GM21717 (cell line): ENCODE results near the gene PCDHB3.
"Not testable (repeated sequence)": the region's sequence is repeated elsewhere in the genome, so short reads cannot be mapped to it uniquely, and the experiment has no call there.

Experiments used
- ATAC-seq: cut with Tn5 transposase; IDR thresholded peaks from one replicate; pipeline ENCODE4 v1.9.1; 2021; ENCODE audit warnings: mild to moderate bottlenecking, moderate library complexity; ENCODE audit not compliant: unreplicated experiment

PCDHB3 gene

DNA sequence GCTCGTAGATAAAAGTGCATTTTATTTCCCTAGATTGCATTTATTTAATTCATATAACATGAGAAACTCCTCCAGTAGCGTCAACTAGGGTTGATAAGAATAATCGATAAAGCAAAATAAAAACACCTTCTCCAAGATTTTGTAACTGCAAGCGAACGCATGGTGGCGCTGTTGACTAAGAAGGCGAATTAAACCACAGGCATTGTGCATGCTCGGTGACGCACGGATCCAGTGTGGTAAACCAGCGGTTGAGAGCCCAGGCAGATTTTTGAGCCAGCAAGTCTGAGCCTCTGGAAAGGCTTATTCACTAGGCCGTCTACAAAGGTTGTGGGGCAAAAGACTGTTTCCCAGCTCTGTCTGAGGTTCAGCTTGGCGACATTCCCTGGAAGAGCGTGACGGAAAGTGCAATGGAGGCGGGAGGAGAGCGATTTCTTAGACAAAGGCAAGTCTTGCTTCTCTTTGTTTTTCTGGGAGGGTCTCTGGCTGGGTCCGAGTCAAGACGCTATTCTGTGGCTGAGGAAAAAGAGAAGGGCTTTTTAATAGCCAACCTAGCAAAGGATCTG is at the start of gene PCDHB3:
PCDHB3 (plus strand) TSS at position 231 of the 563 bp plus-strand sequence; CDS start at position 408, 177 bp downstream.
- ATAC-seq: no peak

DNA sequence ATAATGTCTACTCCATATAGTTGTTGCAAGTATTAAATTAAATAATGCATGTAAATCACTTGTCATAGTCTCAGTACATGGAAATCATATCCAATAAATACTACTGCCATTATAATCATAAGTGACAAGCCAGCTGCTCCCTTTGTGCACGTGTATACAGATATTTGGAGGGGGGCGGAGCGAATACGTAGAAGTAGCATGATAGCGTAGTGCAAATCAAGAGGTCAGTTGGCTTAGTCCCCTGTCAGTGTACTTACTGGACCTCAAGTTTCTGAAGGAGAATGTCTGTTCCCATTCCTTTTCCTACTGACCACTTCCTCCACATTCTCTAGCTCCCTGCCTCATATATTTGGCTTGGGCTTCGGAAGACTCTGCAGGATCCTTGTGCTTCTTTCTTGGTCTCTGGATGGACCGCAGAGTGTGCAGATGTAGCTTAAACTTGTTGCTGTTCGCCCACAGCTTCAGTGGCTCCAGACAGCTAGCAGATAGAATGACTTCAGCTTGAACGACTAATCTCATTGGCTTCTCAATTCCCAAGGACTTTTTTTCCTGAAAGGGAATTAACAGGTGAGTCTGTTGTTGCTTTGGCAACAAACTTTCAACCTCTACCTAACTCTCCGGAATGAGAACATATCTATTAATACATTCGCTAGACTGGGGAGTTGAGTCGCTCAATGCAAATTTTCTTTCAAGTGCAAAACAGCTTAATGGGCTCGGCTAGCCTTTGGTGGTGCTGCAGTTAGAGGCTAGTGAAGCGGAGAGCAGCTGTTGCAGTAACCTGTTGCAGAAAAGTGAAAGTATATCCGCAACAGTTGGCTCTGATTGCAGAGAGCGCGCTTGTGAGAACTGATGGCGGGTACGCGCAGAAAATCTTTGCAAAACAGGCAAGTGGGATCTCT is 49.4 kb upstream of the PCDHB3 start, which contains the start of gene PCDHB1:
PCDHB1 (plus strand) TSS at position 753 of the 899 bp plus-strand sequence; CDS start at position 850, 97 bp downstream.
- ATAC-seq: no peak

DNA sequence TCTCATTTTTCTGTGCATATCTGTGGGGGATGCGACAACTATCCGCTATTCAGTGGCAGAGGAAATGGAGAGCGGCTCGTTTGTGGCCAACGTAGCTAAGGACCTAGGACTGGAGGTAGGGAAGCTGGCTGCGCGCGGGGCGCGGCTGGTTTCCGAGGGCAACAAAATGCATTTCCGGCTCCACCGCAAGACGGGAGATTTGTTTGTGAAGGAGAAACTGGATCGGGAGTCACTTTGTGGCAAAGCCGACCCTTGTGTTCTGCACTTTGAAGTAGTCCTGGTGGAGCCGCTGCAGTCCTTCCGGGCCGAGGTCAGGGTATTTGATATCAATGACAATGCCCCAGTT is 48.8 kb upstream of the PCDHB3 start:
- ATAC-seq: no peak

DNA sequence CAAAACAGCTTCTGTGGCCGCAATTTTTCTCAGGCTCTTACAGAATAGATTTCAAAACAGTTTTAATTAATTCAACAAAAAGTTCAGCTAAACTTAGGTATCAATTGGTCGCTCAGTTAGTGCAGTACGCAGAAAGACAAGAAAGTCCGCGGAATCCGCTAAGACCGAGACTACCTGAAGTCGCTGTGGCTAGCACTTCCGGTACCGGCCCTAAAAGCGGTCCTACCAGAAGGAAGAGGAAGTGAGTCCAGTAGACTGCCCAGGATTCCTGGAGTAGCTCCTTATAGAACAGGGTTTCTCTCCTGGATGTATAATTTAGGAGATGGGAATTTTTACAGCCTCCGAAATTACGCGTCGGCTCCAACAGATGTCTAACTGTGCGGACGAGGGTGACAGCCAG is 22.4 kb upstream of the PCDHB3 start:
- ATAC-seq: no peak

DNA sequence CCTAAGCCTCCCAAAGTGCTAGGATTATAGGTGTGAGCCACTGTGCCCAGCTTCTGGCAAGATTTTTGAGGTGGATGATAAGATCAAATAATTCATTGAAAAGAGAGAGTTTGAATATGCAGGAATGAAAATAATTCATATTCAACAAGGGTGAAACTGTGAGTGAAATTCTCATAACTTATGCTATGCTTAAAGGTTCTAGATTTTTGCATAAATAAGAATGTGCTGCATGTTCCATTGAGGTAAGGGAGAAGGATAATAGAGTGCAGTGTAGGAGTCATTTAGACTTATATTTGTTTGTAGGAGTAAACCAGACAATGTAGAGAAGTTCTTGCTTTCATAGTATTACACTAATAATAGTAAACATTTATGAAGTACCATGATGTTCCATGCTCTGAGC is 18.0 kb upstream of the PCDHB3 start:
- no peak for ATAC-seq

DNA sequence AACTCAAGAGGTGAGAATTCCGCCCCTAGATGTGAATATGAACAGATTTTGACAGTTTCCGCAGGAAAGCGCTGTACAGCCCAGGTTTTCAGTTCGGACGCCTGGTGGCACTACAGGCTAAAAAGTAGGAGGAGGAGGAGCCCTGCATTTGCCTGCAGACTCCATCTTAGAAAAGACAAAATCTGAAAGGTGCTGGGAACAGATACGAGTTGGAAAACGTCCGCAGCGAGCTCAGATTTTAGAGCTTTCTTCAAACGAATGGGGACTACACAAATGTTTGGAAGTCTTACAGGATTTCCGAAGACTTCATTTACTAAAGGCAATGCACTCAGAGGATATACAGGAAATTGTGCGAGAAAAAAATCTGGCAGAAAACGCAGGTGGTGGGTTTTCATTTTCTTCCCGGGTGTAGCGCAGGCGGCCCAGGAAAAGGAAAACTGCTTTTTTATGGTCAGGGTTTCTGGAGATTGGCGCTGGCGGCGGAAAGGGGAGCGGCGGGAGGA is 15.7 kb upstream of the PCDHB3 start:
- no peak for ATAC-seq

DNA sequence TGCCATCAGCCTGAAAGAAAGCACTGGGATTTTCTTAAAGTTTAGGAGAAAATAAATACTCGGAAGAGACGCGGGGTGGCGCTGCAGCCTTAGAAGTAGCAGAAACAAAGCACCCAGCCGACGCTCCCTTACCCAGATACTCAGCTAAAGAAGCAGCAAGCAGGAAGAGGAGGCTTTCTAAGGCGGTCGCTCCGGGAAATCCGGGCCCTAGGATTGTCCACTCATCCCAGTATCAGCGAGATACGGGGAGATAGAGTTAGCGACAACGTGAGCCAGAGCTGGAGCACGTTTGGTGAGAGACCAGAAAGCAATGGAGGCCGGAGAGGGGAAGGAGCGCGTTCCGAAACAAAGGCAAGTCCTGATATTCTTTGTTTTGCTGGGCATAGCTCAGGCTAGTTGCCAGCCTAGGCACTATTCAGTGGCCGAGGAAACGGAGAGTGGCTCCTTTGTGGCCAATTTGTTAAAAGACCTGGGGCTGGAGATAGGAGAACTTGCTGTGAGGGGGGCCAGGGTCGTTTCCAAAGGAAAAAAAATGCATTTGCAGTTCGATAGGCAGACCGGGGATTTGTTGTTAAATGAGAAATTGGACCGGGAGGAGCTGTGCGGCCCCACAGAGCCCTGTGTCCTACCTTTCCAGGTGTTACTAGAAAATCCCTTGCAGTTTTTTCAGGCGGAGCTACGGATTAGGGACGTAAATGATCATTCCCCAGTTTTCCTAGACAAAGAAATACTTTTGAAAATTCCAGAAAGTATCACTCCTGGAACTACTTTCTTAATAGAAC is 5.6 kb upstream of the PCDHB3 start, which contains the start of gene PCDHB2:
PCDHB2 (plus strand) TSS at position 135 of the 782 bp plus-strand sequence; CDS start at position 311, 176 bp downstream.
- ATAC-seq: no peak

DNA sequence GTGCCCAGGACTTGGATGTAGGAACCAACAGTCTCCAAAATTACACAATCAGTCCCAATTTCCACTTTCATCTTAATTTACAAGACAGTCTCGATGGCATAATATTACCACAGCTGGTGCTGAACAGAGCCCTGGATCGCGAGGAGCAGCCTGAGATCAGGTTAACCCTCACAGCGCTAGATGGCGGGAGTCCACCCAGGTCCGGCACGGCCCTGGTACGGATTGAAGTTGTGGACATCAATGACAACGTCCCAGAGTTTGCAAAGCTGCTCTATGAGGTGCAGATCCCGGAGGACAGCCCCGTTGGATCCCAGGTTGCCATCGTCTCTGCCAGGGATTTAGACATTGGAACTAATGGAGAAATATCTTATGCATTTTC is 5.0 kb upstream of the PCDHB3 start:
- no peak for ATAC-seq

DNA sequence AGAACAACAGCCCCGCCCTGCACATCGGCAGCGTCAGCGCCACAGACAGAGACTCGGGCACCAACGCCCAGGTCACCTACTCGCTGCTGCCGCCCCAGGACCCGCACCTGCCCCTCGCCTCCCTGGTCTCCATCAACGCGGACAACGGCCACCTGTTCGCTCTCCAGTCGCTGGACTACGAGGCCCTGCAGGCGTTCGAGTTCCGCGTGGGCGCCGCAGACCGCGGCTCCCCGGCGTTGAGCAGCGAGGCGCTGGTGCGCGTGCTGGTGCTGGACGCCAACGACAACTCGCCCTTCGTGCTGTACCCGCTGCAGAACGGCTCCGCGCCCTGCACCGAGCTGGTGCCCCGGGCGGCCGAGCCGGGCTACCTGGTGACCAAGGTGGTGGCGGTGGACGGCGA is 4.1 kb upstream of the PCDHB3 start:
- ATAC-seq: not testable (repeated sequence)

DNA sequence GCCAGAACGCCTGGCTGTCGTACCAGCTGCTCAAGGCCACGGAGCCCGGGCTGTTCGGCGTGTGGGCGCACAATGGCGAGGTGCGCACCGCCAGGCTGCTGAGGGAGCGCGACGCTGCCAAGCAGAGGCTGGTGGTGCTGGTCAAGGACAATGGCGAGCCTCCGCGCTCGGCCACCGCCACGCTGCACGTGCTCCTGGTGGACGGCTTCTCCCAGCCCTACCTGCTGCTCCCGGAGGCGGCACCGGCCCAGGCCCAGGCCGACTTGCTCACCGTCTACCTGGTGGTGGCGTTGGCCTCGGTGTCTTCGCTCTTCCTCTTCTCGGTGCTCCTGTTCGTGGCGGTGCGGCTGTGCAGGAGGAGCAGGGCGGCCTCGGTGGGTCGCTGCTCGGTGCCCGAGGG is 3.7 kb upstream of the PCDHB3 start:
- ATAC-seq: not testable (repeated sequence)

DNA sequence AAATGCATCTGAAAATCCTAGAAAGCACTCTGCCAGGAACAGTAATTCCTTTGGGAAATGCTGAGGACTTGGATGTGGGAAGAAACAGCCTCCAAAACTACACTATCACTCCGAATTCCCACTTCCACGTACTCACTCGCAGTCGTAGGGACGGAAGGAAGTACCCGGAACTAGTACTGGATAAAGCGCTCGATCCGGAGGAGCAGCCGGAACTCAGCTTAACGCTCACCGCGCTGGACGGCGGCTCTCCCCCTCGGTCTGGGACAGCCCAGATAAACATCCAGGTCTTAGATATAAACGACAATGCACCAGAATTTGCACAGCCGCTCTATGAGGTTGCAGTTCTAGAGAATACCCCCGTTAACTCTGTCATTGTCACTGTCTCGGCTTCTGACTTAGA is 786 bp downstream of the PCDHB3 start:
- ATAC-seq: no peak

DNA sequence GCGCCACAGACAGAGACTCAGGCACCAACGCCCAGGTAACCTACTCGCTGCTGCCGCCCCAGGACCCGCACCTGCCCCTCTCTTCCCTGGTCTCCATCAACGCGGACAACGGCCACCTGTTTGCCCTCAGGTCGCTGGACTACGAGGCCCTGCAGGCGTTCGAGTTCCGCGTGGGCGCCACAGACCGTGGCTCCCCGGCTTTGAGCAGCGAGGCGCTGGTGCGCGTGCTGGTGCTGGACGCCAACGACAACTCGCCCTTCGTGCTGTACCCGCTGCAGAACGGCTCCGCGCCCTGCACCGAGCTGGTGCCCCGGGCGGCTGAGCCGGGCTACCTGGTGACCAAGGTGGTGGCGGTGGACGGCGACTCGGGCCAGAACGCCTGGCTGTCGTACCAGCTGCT is 1.8 kb downstream of the PCDHB3 start:
- ATAC-seq: not testable (repeated sequence)

DNA sequence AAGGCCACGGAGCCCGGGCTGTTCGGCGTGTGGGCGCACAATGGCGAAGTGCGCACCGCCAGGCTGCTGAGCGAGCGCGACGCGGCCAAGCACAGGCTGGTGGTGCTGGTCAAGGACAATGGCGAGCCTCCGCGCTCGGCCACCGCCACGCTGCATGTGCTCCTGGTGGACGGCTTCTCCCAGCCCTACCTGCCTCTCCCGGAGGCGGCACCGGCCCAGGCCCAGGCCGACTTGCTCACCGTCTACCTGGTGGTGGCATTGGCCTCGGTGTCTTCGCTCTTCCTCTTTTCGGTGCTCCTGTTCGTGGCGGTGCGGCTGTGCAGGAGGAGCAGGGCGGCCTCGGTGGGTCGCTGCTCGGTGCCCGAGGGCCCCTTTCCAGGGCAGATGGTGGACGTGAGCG is 2.2 kb downstream of the PCDHB3 start:
- ATAC-seq: not testable (repeated sequence)

DNA sequence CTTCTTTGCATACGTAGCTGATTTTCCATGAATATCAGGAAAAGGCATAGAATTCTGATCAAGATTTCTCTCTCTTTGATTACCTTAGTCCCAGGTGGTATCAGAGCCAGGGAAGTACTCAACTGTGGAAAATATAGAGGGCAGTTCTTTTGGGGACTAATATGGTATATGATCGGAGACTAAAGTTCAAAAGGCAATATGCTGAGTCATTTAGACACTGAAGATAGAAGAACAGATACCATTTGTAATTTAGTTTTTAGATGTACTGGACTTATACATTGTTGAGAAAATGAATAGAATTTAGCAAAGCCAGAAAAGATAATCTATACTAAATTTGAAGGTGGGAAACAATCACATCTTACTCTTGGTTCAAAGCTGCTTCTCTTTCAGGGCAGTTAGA is 5.1 kb downstream of the PCDHB3 start:
- no peak for ATAC-seq

DNA sequence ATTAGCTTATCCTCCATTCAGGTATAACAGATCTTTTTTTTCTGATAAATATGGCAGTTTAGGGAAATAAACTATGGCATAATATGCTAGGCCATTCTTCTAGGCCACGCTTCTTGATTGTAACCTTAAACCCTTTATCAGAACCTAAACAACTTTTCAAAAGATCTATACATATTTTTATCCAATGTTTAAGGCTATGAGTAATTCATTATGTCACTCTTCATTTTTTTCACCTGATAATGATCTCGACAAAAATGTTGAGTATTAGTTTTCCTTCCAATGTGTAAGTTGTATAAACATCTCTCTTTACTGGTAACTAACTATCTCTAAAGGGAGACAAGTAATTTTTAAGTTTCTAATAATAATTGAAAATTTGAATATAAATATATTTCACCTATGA is 19.0 kb downstream of the PCDHB3 start:
- no peak for ATAC-seq

DNA sequence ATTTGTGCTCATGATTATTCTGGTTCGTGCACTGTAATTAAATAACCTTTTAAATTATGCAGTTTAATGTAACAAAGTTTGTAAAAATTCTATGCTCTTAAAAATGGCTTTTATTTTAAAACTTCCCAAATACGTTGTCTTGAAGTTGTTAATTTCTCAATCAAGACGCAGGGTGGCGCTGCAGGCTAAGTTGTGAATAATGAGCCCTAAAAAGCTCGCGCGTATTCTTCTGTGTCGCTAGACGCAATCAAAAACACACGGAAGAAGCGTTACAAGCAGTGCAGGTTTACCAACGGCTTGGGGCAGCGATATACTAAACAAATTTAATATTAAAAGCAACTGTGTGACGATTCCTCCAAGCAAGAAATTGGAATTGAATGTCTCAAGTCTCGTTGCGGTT is 21.3 kb downstream of the PCDHB3 start, which contains the start of gene PCDHB4:
PCDHB4 (plus strand) TSS at position 256 of the 400 bp plus-strand sequence. CDS start 181 bp downstream, outside the sequence.
- ATAC-seq: no peak

DNA sequence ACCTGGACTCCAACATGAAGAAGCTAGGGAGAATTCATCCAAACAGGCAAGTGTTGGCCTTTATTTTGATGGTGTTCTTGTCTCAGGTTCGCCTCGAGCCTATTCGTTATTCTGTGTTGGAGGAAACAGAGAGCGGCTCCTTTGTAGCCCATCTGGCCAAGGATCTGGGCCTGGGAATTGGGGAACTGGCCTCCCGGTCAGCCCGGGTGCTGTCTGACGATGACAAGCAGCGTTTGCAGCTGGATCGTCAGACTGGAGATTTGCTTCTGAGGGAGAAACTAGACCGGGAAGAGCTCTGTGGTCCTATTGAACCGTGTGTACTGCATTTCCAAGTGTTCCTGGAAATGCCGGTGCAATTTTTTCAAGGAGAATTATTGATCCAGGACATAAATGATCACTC is 21.7 kb downstream of the PCDHB3 start:
- ATAC-seq: no peak

DNA sequence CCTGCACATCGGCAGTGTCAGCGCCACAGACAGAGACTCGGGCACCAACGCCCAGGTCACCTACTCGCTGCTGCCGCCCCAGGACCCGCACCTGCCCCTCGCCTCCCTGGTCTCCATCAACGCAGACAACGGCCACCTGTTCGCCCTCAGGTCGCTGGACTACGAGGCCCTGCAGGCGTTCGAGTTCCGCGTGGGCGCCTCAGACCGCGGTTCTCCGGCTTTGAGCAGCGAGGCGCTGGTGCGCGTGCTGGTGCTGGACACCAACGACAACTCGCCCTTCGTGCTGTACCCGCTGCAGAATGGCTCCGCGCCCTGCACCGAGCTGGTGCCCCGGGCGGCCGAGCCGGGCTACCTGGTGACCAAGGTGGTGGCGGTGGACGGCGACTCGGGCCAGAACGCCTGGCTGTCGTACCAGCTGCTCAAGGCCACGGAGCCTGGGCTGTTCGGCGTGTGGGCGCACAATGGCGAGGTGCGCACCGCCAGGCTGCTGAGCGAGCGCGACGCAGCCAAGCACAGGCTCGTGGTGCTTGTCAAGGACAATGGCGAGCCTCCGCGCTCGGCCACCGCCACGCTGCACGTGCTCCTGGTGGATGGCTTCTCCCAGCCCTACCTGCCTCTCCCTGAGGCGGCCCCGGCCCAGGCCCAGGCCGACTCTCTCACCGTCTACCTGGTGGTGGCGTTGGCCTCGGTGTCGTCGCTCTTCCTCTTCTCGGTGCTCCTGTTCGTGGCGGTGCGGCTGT is 23.3 kb downstream of the PCDHB3 start:
- ATAC-seq: not testable (repeated sequence)

DNA sequence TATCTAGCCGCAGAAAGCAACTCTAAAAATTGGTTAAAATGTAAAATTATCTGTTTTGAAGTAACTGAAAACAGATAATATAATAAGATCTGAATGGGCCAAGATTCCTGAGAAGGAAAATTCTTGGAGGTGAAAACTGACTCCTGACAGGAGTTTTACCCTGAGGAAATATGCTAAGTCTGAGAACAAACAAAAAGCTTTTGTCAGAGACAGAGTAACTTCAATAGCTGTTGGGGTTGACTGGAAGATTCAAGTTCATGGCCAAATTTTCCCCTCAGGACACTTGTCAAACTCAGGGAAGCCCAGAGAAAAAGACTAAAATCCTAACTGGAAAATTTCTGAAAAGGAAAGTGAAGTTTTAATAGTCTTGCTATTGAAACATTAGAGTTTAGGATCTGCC is 27.0 kb downstream of the PCDHB3 start:
- no peak for ATAC-seq

DNA sequence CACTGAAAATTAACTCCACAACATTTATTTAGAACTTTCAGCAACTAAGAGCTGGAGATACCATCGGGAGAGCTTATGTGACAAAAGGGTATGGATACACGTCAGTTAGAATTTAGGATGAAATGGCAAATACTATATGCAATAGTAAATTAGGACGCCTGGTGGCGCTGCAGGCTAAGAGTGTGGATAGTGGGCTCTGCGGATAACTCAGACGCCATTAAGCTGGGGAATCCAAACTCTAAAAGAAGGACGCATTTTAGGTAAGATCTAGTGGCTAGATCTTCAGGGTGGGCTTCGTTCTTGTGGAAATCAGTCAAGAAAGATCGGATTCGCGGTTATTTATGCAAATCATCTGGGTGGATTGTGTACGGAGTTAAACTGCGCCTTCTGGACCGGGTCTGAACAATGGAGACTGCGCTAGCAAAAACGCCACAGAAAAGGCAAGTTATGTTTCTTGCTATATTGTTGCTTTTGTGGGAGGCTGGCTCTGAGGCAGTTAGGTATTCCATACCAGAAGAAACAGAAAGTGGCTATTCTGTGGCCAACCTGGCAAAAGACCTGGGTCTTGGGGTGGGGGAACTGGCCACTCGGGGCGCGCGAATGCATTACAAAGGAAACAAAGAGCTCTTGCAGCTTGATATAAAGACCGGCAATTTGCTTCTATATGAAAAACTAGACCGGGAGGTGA is 34.9 kb downstream of the PCDHB3 start, which contains the start of gene PCDHB5:
PCDHB5 (plus strand) TSS at position 177 of the 688 bp plus-strand sequence; CDS start at position 406, 229 bp downstream.
- ATAC-seq: no peak
